ENCODE measurements around the gene TRIM66. TPM values are rescaled to one million over a fixed set of nuclear protein-coding genes. Genes with fewer than 3 reads are reported as not detected.
A peak's percentile ranks its signal among the peaks of the same experiment; 100 is the strongest.

TRIM66 gene
- total RNA-seq, 1 experiment from 2014 or later: 0.83 TPM

GRCh38 chr11:8707541-8708191 lies 25.2 kb upstream of the TRIM66 start:
- Histone ChIP-seq H3K4me3 (ENCODE audit: insufficient read depth, low read depth, low read length) (no peak overlapping the region), H3K27me3 (ENCODE audit: control insufficient read depth, insufficient read depth, low read length) (no peaks in the 10 kb centered on the region), H3K36me3 (replicated peaks; ENCODE audit: control insufficient read depth, insufficient read depth, low read length) (no peaks in the 10 kb centered on the region; the same call in 1 of the 2 replicates)
- DNase-seq: no peak

- H3K36me3 ChIP-seq (replicated peaks; ENCODE audit: control insufficient read depth, insufficient read depth, low read length): no peaks in the 10 kb centered on the region; the same call in none of the 2 replicates
- no peaks in the 10 kb centered on the region for H3K27me3 ChIP-seq (ENCODE audit: control insufficient read depth, insufficient read depth, low read length)
- DNase-seq: no peak
- no peak overlapping the region for H3K4me3 ChIP-seq (ENCODE audit: insufficient read depth, low read depth, low read length)
Observed at GRCh38 chr11:8706673-8707432, 24.4 kb upstream of the TRIM66 start.

- DNase-seq: no peak
- H3K27me3 ChIP-seq (ENCODE audit: control insufficient read depth, insufficient read depth, low read length): no peaks in the 10 kb centered on the region
- no peak overlapping the region for H3K4me3 ChIP-seq (ENCODE audit: insufficient read depth, low read depth, low read length)
- H3K36me3 ChIP-seq (replicated peaks; ENCODE audit: control insufficient read depth, insufficient read depth, low read length): no peaks in the 10 kb centered on the region; the same call in none of the 2 replicates
Observed at GRCh38 chr11:8705146-8705545, 22.7 kb upstream of the TRIM66 start.

GRCh38 chr11:8704136-8704535 lies 21.7 kb upstream of the TRIM66 start:
- Histone ChIP-seq H3K27me3 (ENCODE audit: control insufficient read depth, insufficient read depth, low read length) (no peaks in the 10 kb centered on the region), H3K4me3 (ENCODE audit: insufficient read depth, low read depth, low read length) (no peak overlapping the region), H3K36me3 (replicated peaks; ENCODE audit: control insufficient read depth, insufficient read depth, low read length) (no peaks in the 10 kb centered on the region; the same call in none of the 2 replicates)
- DNase-seq: no peak

GRCh38 chr11:8702598-8702915 lies 20.1 kb upstream of the TRIM66 start:
- Histone ChIP-seq H3K4me3 (ENCODE audit: insufficient read depth, low read depth, low read length) (no peak overlapping the region), H3K27me3 (ENCODE audit: control insufficient read depth, insufficient read depth, low read length) (no peaks in the 10 kb centered on the region), H3K36me3 (replicated peaks; ENCODE audit: control insufficient read depth, insufficient read depth, low read length) (no peaks in the 10 kb centered on the region; the same call in none of the 2 replicates)
- no peak for DNase-seq

GRCh38 chr11:8701891-8702597 lies 19.6 kb upstream of the TRIM66 start:
- Histone ChIP-seq H3K36me3 (replicated peaks; ENCODE audit: control insufficient read depth, insufficient read depth, low read length) (no peaks in the 10 kb centered on the region; the same call in none of the 2 replicates), H3K4me3 (ENCODE audit: insufficient read depth, low read depth, low read length) (no peak overlapping the region), H3K27me3 (ENCODE audit: control insufficient read depth, insufficient read depth, low read length) (no peaks in the 10 kb centered on the region)
- no peak for DNase-seq

- DNase-seq: no peak
- no peak overlapping the region for H3K4me3 ChIP-seq (ENCODE audit: insufficient read depth, low read depth, low read length)
- peaks cover 8% of the 10 kb centered on the region for H3K36me3 ChIP-seq (replicated peaks; ENCODE audit: control insufficient read depth, insufficient read depth, low read length)
- no peaks in the 10 kb centered on the region for H3K27me3 ChIP-seq (ENCODE audit: control insufficient read depth, insufficient read depth, low read length)
Observed at GRCh38 chr11:8699903-8700302, 17.4 kb upstream of the TRIM66 start.

GRCh38 chr11:8698917-8699441 lies 16.5 kb upstream of the TRIM66 start:
- Histone ChIP-seq H3K27me3 (ENCODE audit: control insufficient read depth, insufficient read depth, low read length) (no peaks in the 10 kb centered on the region), H3K36me3 (replicated peaks; ENCODE audit: control insufficient read depth, insufficient read depth, low read length) (peaks cover 10% of the 10 kb centered on the region), H3K4me3 (ENCODE audit: insufficient read depth, low read depth, low read length) (no peak overlapping the region)
- peak; percentile 64 for DNase-seq

GRCh38 chr11:8698379-8698851 lies 15.9 kb upstream of the TRIM66 start:
- no peaks in the 10 kb centered on the region for H3K27me3 ChIP-seq (ENCODE audit: control insufficient read depth, insufficient read depth, low read length)
- H3K36me3 ChIP-seq (replicated peaks; ENCODE audit: control insufficient read depth, insufficient read depth, low read length): peaks cover 10% of the 10 kb centered on the region
- no peak overlapping the region for H3K4me3 ChIP-seq (ENCODE audit: insufficient read depth, low read depth, low read length)
- no peak for DNase-seq

- no peak for DNase-seq
- Histone ChIP-seq H3K27me3 (ENCODE audit: control insufficient read depth, insufficient read depth, low read length) (no peaks in the 10 kb centered on the region), H3K36me3 (replicated peaks; ENCODE audit: control insufficient read depth, insufficient read depth, low read length) (peaks cover 16% of the 10 kb centered on the region), H3K4me3 (ENCODE audit: insufficient read depth, low read depth, low read length) (no peak overlapping the region)
Observed at GRCh38 chr11:8697054-8697453, 14.6 kb upstream of the TRIM66 start.

- Histone ChIP-seq H3K27me3 (ENCODE audit: control insufficient read depth, insufficient read depth, low read length) (no peaks in the 10 kb centered on the region), H3K4me3 (ENCODE audit: insufficient read depth, low read depth, low read length) (no peak overlapping the region), H3K36me3 (replicated peaks; ENCODE audit: control insufficient read depth, insufficient read depth, low read length) (peaks cover 16% of the 10 kb centered on the region)
- DNase-seq: no peak
Observed at GRCh38 chr11:8694137-8694536, 11.7 kb upstream of the TRIM66 start.

- no peak overlapping the region for H3K4me3 ChIP-seq (ENCODE audit: insufficient read depth, low read depth, low read length)
- H3K36me3 ChIP-seq (replicated peaks; ENCODE audit: control insufficient read depth, insufficient read depth, low read length): peaks cover 16% of the 10 kb centered on the region
- no peaks in the 10 kb centered on the region for H3K27me3 ChIP-seq (ENCODE audit: control insufficient read depth, insufficient read depth, low read length)
- peak; percentile 26 for DNase-seq
Observed at GRCh38 chr11:8693555-8693954, 11.1 kb upstream of the TRIM66 start.

GRCh38 chr11:8693010-8693551 lies 10.6 kb upstream of the TRIM66 start:
- no peak overlapping the region for H3K4me3 ChIP-seq (ENCODE audit: insufficient read depth, low read depth, low read length)
- DNase-seq: peak; percentile 29
- peaks cover 16% of the 10 kb centered on the region for H3K36me3 ChIP-seq (replicated peaks; ENCODE audit: control insufficient read depth, insufficient read depth, low read length)

GRCh38 chr11:8692417-8692816 lies 10.0 kb upstream of the TRIM66 start:
- no peaks in the 10 kb centered on the region for H3K27me3 ChIP-seq (ENCODE audit: control insufficient read depth, insufficient read depth, low read length)
- H3K4me3 ChIP-seq (ENCODE audit: insufficient read depth, low read depth, low read length): no peak overlapping the region
- H3K36me3 ChIP-seq (replicated peaks; ENCODE audit: control insufficient read depth, insufficient read depth, low read length): peaks cover 16% of the 10 kb centered on the region
- DNase-seq: no peak

More at GRCh38 chr11:8693010-8693551, 10.6 kb upstream of the TRIM66 start:
- H3K27me3 ChIP-seq (ENCODE audit: control insufficient read depth, insufficient read depth, low read length): no peaks in the 10 kb centered on the region

All from H7 (cell line).